SK-N-SH (cell line): ENCODE results near the gene LRTM1.

ENCODE experiments used
- GABPA ChIP-seq: IDR thresholded peaks from 2 replicates; pipeline ENCODE4 v1.4.0; 2012; ENCODE audit warnings: low read depth, mild to moderate bottlenecking
- GATA2 ChIP-seq: sonication (generic); formaldehyde crosslinking; IDR thresholded peaks from 2 replicates; pipeline ENCODE4 v1.5.0; 2020; ENCODE audit warnings: mild to moderate bottlenecking, missing genetic modification reagents
- POLR2AphosphoS5 ChIP-seq: IDR thresholded peaks from 2 replicates; pipeline ENCODE4 v1.6.1; 2012; ENCODE audit warnings: low read depth, low read length
- RAD21 ChIP-seq: IDR thresholded peaks from 2 replicates; pipeline ENCODE4 v1.6.1; 2012; ENCODE audit warnings: mild to moderate bottlenecking, low read length
- RFX5 ChIP-seq: IDR thresholded peaks from 2 replicates; pipeline ENCODE4 v1.6.1; 2012; ENCODE audit warnings: mild to moderate bottlenecking, improper control_type of control experiment, low read length
- SIN3A ChIP-seq: IDR thresholded peaks from 2 replicates; pipeline ENCODE4 v1.6.1; 2012; ENCODE audit warnings: low read depth, mild to moderate bottlenecking, low read length, moderate library complexity, borderline replicate concordance
- SMC3 ChIP-seq: IDR thresholded peaks from 2 replicates; pipeline ENCODE4 v1.6.1; 2012; ENCODE audit warnings: low read depth, low read length, improper control_type of control experiment
- TF ChIP-seq, protein P1 (sequence below): fragments of 200-600 bp; sonication (generic); IDR thresholded peaks from 2 replicates; pipeline ENCODE4 v1.6.1; 2017; ENCODE audit warnings: antibody characterized with exemption, mild to moderate bottlenecking, moderate library complexity

DNA sequence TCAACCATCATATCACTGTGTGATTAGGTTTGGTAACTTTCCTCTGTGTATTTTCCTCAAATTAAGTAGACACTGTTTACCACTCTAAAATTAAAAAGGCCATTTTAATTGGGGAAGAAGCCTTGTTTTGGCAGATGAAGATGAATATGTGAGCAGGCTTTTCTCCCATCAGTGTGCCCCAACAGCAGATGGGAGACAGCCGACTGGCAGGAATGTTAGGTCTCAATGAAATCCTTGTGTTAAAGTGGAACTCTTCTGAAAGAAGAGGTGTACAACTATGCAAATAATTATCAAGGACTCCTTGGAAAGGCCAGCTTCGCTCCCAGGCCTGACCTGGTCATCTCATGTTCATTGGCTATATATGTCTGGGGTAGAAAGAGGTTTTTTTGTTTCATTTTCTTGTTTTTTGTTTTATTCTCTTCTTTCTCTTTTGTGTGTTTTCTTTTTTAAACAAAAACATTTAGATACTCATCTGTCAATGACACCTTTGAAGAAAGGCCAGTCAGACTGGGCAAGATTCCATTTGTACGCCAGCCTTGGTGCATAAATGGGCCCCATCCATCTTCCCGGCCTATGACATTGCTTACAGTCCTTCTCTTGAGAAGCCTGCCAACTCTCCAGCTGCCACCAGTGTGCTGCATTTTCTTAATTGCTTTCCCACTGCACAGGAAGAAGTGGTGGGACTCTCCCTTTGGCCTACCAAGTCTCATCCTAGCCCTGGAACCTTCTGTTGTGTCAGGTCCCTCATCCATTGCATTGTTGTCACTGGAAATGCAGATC lies 25.8 kb downstream of the LRTM1 start:
- TF ChIP-seq SMC3 (no peak), POLR2AphosphoS5 (no peak), SIN3A (no peak), GABPA (no peak), GATA2 (CRISPR knock-in tag) (no peak), RAD21 (no peak), RFX5 (no peak)
- TF ChIP-seq, protein P1, sequence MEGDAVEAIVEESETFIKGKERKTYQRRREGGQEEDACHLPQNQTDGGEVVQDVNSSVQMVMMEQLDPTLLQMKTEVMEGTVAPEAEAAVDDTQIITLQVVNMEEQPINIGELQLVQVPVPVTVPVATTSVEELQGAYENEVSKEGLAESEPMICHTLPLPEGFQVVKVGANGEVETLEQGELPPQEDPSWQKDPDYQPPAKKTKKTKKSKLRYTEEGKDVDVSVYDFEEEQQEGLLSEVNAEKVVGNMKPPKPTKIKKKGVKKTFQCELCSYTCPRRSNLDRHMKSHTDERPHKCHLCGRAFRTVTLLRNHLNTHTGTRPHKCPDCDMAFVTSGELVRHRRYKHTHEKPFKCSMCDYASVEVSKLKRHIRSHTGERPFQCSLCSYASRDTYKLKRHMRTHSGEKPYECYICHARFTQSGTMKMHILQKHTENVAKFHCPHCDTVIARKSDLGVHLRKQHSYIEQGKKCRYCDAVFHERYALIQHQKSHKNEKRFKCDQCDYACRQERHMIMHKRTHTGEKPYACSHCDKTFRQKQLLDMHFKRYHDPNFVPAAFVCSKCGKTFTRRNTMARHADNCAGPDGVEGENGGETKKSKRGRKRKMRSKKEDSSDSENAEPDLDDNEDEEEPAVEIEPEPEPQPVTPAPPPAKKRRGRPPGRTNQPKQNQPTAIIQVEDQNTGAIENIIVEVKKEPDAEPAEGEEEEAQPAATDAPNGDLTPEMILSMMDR: no peak
